Limb (tissue), 2 donors: ENCODE results near the gene NHEJ1.

Experiments used
- DNase-seq, 2 donors: peaks; one replicate each; pipeline ENCODE4 v3.0.0-alpha.2; 2016; ENCODE audit errors: extremely low spot score in 2 of 2

Gene NHEJ1

GRCh38 chr2:219167997-219168396 is 7.4 kb upstream of the NHEJ1 start:
- DNase-seq = no peak

DNA sequence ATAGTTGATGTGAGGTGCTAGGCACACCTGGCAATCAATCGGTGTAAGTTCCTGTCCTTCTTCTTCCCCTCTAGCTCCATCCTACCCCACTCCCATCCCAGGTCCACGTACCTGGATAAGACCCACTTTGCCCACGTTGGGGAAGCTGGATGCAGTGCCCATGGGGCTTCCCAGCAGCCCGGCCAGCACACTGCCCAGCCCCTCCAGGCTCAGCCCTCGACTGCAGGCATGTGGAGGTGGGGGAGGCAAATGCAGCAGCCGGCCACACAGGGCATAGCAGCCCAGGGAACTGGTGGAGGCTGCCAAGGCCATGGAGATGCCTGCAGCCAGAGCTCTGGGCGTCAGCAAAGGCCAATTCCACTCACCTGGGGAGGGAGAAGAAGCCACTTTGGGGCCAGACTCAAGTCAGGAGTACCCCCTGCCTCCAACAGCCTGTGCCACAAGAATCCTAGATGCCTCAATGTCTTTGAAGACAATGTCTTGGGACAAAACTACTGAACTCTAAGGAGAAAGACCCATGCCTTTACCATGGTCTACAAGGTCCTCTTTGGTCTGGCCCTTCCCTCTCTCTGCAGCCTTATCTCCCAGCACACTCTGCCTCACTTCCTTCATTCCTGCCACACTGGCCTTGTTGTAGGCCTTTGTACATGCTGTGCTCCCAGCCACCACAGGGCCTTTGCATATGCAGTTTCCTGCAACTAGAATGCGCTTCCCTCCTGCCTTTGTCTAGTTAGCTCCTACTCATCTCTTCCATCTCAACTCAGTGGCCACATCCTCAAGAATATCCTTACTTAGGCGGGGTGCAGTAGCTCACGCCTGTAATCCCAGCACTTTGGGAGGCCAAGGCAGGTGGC is 4.7 kb upstream of the NHEJ1 start:
- DNase-seq = no peak

- no peak for DNase-seq
Measured at GRCh38 chr2:219163156-219163555, 2.5 kb upstream of the NHEJ1 start.

- no peak for DNase-seq
Measured at GRCh38 chr2:219161097-219161496, 482 bp upstream of the NHEJ1 start.

- DNase-seq = no peak
Measured at GRCh38 chr2:219159771-219160185, 837 bp downstream of the NHEJ1 start.

DNA sequence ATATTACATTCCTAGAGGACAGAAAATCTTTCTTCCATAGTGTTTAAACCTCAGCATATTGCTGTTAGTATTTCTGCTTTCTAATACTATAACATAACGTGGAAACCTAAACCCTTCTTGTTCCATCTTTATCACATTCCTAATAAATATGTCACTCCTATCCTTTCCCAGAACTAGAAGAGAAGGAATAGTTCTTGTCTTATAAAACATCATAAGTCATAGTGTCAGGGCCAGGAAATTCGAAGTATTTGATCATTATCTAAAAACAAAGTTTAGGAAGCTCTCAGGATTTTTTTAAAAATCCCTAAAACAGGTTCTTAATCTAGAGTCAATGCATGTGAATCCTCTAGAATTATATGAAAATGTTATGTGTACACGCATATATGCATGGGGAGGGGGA is 2.0 kb downstream of the NHEJ1 start:
- no peak for DNase-seq

GRCh38 chr2:219158025-219158424 is 2.6 kb downstream of the NHEJ1 start:
- no peak for DNase-seq

DNA sequence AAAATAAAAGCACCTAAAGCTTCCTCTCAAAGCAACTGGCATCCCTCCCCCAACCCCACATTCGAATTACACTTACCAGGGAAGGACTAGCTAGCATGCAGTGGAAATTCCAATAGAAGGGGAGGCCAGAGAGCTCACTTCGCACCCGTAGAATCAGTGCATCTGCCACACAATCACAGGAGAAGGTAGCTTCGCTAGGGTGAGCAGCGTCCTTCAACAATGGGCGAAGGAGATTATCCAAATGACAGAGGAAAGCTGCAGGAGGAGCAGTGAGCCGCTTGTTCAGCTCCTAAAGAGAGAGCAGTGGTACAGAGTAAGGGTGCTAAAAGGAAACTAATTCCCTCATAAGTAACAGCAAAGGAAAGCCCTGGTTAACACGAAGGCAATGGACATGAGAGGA is 3.2 kb downstream of the NHEJ1 start:
- no peak for DNase-seq

DNA sequence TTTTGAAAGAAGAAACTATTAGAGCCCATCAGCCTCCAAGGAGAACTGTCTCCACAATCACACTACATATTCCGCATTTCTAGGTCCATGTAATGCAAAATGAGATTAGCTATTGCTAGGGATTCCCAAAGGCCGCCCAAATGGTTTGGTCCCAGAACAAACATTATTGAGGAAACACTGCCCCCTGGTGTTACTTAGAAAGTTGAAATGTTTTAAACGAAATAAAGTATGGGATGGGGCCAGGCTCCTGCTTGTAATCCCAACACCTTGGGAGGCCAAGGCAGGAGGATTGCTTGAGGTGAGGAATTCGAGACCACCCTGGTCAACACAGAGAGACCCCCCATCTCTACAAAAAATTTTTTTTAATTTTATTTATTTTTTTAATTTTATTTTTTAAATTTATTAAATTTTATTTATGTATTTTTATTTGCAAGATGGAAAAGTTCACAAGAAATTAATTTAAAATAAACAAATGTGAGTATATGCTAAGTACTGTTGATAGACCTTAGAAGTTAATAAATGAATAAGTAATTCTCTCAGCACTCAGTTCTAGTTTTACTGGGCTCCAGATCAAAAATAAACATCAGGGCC is 5.5 kb downstream of the NHEJ1 start:
- DNase-seq = peak in 1 of 2 donors; percentile 71

- DNase-seq = no peak
Measured at GRCh38 chr2:219149667-219150066, 10.9 kb downstream of the NHEJ1 start.

DNA sequence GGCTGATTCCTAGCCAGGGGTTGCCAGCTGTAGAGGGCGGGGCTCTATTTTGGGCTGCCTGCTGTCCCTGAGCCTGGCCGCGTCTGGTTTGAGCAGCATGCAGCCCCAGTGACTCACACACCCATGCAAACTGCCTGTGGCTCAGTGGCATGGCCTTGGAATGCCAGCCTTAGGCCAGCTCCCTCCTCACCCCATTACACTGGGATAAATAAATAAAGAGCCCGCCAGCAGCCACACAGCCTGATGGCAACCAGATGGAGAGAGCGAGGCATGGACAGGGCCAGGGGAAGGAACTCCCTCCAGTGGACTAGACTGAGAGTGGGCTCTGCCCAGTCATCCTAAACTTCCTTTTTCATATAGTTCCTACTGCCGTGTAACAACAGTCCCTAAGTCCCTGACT is 18.3 kb downstream of the NHEJ1 start:
- DNase-seq = no peak

- no peak for DNase-seq
Measured at GRCh38 chr2:219140722-219141121, 19.9 kb downstream of the NHEJ1 start.

DNA sequence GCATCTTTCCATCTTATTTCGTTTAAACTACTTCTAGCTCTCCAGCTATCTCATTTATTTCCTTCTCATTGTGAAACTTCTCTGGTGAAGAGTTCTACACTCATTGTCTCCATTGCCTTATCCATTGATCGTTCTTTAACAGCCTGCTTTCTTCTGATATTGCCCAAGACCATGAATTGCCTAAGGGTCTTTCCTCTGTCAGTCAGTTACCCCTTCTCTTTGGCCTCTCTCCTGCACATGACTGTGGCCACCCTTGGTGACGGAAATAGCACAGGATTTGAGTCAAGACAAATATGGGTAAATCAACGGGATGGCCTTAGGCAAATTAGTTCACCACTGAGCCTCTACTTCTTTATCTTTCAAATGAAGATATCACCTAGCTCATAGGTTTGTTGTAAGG is 26.6 kb downstream of the NHEJ1 start:
- DNase-seq = no peak

GRCh38 chr2:219131744-219132143 is 28.9 kb downstream of the NHEJ1 start:
- DNase-seq = no peak

- no peak for DNase-seq
Measured at GRCh38 chr2:219131327-219131726, 29.3 kb downstream of the NHEJ1 start.

GRCh38 chr2:219129589-219129988 is 31.0 kb downstream of the NHEJ1 start:
- DNase-seq = no peak

- DNase-seq = no peak
Measured at GRCh38 chr2:219128396-219128795, 32.2 kb downstream of the NHEJ1 start.

DNA sequence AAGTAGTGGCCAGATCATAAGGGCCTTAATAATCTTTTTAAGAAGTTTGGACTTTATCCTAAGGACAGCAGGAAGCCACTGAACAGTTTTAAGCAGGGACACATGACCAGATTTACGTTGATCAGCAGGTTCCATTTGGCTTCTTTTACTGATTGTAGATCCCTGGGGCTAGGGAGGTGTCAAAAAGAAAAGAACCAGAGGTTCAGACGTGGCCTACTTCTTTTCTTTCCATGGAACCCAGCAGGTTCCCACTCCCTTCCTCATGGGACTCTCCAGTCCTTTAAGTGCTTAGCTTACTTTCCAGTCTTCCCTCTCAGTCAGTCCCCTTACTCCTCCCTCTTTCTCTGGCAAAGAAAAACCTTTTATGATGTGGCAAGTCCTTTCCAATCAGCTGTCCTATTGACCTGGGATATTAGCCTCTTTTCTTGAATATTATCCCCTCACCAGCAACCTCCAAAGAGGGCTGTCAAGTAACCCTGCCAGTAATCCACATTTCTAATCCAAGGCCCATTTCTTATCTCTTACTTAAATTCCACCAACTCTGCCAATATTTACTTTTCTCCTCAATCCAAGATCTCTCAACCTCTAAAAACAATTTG is 33.5 kb downstream of the NHEJ1 start:
- no peak for DNase-seq

DNA sequence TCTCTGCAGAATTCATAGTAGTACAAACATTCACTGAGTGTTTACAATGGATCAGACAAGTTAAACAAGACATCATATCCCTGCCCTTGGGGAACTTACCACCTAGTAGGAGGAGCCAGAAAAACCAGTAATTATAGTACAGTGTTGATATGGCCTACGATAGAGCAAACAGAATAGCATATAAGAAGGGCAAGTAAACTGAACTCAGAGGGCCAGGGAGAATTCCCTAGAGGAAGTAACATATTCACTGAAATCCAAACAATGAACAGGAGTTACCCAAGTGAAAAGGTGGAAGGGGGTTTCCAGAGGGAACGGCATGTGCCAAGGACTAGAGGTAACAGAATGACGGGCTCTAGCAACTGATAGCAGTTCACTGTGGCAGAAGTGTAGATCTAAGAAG is 34.1 kb downstream of the NHEJ1 start:
- no peak for DNase-seq

DNA sequence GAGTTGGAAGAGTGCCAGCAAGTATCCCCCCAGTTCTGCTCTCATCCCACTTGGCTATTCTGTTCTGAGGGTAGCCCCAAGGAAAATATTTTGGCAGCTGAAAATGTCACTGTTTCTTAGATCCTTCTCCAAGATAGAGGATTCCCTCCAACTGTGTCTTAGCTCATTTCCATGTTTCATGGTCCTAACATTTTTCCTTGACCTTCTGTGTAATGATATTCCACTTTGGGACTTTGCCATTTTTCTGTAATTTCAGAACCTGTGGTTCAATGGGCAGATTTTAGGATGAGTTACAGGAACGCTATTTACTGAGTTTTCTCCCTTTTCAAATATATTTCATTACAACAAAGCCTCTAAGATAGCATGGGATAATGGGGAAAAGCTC is 34.7 kb downstream of the NHEJ1 start:
- DNase-seq = no peak

DNA sequence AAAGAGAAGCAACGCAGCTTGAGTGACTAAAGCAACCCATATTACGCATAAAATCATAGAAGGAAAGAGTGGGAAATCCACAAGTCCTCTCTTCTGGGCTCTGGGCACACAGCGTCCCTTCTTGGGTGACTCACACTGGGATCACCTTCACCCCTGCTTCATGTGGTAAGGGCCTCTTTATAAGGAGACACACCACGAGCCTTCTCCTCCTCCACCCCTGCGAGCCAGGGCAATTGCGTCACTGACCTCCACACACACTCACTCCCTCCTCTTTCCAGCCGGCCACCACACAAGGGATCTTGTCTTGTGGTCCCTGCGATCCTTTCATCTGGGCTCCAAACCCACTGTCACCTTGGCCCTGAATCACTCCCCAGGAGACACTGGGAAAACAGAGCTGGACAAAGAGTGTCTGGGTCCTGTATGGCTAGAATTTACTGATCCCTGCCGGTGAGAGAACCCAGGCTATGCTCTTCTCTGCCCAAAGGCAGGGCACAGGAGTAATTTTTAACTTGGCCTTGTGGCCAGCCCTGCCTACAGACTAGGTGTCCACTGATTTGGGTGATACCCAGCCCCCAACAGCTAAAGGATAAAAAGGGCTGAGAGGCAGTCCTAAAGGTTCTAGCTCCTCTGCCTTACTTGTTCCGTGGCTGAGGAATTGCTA is 35.3 kb downstream of the NHEJ1 start:
- no peak for DNase-seq

GRCh38 chr2:219124381-219125110 is 36.1 kb downstream of the NHEJ1 start:
- DNase-seq = no peak
